K562 (cell line): ENCODE results near the gene PGBD1. TPM values are rescaled to one million over a fixed set of nuclear protein-coding genes. Genes with fewer than 3 reads are reported as not detected.

Experiments
- ATAC-seq: fragments of 200-7000 bp; cut with Tn5 transposase; 3 replicates; pipeline ENCODE4 v1.9.1; 2020; ENCODE audit warnings: moderate library complexity
- BruUV-seq: library from RNA; stranded (reverse); fragments of 400-500 nt; replicated peaks from 2 replicates; lab custom pipeline; 2021; lab: Mats Ljungman, UMichigan
- CTCF ChIA-PET: fragments of 300-600 bp; formaldehyde crosslinking; extraction: SDS; loops from one replicate; lab custom pipeline; 2021; ENCODE audit warnings: low intra/inter-chr PET ratio; lab: Yijun Ruan, JAX
- POLR2A ChIA-PET: fragments of 300-600, 350-650 bp; sonication (Branson Sonifier 250); formaldehyde crosslinking; extraction: SDS; loops from one replicate; lab custom pipeline; 2021; ENCODE audit warnings: antibody characterized with exemption, inconsistent platforms; lab: Yijun Ruan, JAX
- DNase-seq, 4 experiments: peaks; one replicate each; pipeline versions ENCODE4 v3.0.0 to v3.0.0-alpha.2; 2011 to 2018; ENCODE audit warnings: low spot score in 3 of 4, mixed read lengths in 3 of 4; ENCODE audit errors: extremely low read depth in 1 of 4
- FAIRE-seq: peaks from 2 replicates; lab custom pipeline; 2011; peaks lifted over from hg19 to GRCh38; lab: Jason Lieb, UNC
- H2AFZ ChIP-seq: 2 replicates; pipeline ENCODE4 v1.6.0; 2011; ENCODE audit warnings: low read depth, low read length, control low read depth, inconsistent platforms
- H3K27ac ChIP-seq: fragments of 200-600 bp; 3 replicates; pipeline ENCODE4 v1.8.0; 2011; ENCODE audit warnings: low read depth, mild to moderate bottlenecking, control low read depth, inconsistent platforms, low read length, moderate library complexity, mixed read lengths; ENCODE audit errors: extremely low read depth
- H3K27me3 ChIP-seq, 2 experiments: fragments of 300-600 bp in 1 of 2; 2 replicates in 1 of 2; 3 replicates in 1 of 2; pipeline versions ENCODE4 v1.6.0 to v1.8.0; 2011; ENCODE audit warnings: inconsistent platforms in 2 of 2, low read length in 2 of 2, mild to moderate bottlenecking in 1 of 2, mixed read lengths in 1 of 2, moderate library complexity in 1 of 2; ENCODE audit not compliant: control insufficient read depth in 2 of 2, insufficient read depth in 2 of 2
- H3K36me3 ChIP-seq: fragments of 300-600 bp; 3 replicates; pipeline ENCODE4 v1.8.0; 2011; ENCODE audit warnings: mild to moderate bottlenecking, low read length, inconsistent platforms; ENCODE audit not compliant: control insufficient read depth, insufficient read depth
- H3K4me1 ChIP-seq, 2 experiments: fragments of 200-600 bp in 1 of 2; replicated peaks in 1 of 2; 2 replicates in 1 of 2; 3 replicates in 1 of 2; pipeline versions ENCODE4 v1.5.1 to v1.8.0; 2011; ENCODE audit warnings: inconsistent platforms in 2 of 2, low read length in 2 of 2, mild to moderate bottlenecking in 1 of 2, mixed read lengths in 1 of 2, moderate library complexity in 1 of 2; ENCODE audit not compliant: control insufficient read depth in 2 of 2, insufficient read depth in 2 of 2
- H3K4me2 ChIP-seq: 2 replicates; pipeline ENCODE4 v1.6.1; 2011; ENCODE audit warnings: low read length, control low read depth, inconsistent platforms, mixed read lengths; ENCODE audit not compliant: insufficient read depth
- H3K4me3 ChIP-seq: fragments of 200-600 bp; sonication (generic), shearing (Covaris generic); 2 replicates; pipeline ENCODE4 v1.5.1; 2016; ENCODE audit warnings: control low read depth, inconsistent platforms
- H3K79me2 ChIP-seq: fragments of 200-600 bp; 3 replicates; pipeline ENCODE4 v1.8.0; 2011; ENCODE audit warnings: low read length, inconsistent platforms; ENCODE audit not compliant: control insufficient read depth, insufficient read depth
- H3K9ac ChIP-seq, 2 experiments: 2 replicates each; pipeline versions ENCODE4 v1.6.0 to v1.6.1; 2011; ENCODE audit warnings: low read depth in 2 of 2, low read length in 2 of 2, control low read depth in 1 of 2, inconsistent platforms in 1 of 2, mild to moderate bottlenecking in 1 of 2, mixed read lengths in 1 of 2; ENCODE audit not compliant: insufficient read depth in 1 of 2
- H3K9me1 ChIP-seq: one replicate; pipeline ENCODE4 v1.6.0; 2011; ENCODE audit warnings: inconsistent platforms, mild to moderate bottlenecking, low read length, moderate library complexity; ENCODE audit not compliant: control insufficient read depth, insufficient read depth
- H3K9me3 ChIP-seq: replicated peaks from 2 replicates; pipeline ENCODE4 v1.5.1; 2011; ENCODE audit warnings: low read depth, low read length, inconsistent platforms; ENCODE audit not compliant: control insufficient read depth, insufficient read depth
- H4K20me1 ChIP-seq: replicated peaks from 2 replicates; pipeline ENCODE4 v1.6.1; 2011; ENCODE audit warnings: low read length, inconsistent platforms, mixed read lengths; ENCODE audit not compliant: control insufficient read depth, insufficient read depth
- ATF7 ChIP-seq: fragments of 450-650 bp; IDR thresholded peaks from 2 replicates; pipeline ENCODE4 v1.7.1; 2014; ENCODE audit warnings: mild to moderate bottlenecking, moderate library complexity
- CBX3 ChIP-seq, 2 experiments: IDR thresholded peaks; 1 replicate in 1 of 2; 2 replicates in 1 of 2; pipeline ENCODE4 v1.6.1; 2012; ENCODE audit warnings: inconsistent platforms in 2 of 2, low read length in 2 of 2, borderline replicate concordance in 1 of 2, control low read depth in 1 of 2
- CREM ChIP-seq: IDR thresholded peaks from 2 replicates; pipeline ENCODE4 v1.6.1; 2014; ENCODE audit warnings: antibody characterized with exemption, low read depth
- ELF4 ChIP-seq: fragments of 450-650 bp; formaldehyde crosslinking; IDR thresholded peaks from 2 replicates; pipeline ENCODE4 v1.4.0; 2022; ENCODE audit warnings: missing genetic modification characterization
- NCOA6 ChIP-seq: fragments of 450-650 bp; IDR thresholded peaks from 2 replicates; pipeline ENCODE4 v1.6.1; 2017; ENCODE audit warnings: mild to moderate bottlenecking
- NFRKB ChIP-seq: fragments of 450-650 bp; IDR thresholded peaks from 2 replicates; pipeline ENCODE4 v1.6.1; 2016; ENCODE audit warnings: low read depth
- NONO ChIP-seq, 2 experiments: fragments of 200-400 bp in 1 of 2; fragments of 450-650 bp in 1 of 2; formaldehyde crosslinking in 1 of 2; IDR thresholded peaks; 2 replicates each; pipeline ENCODE4 v1.6.1; 2017; ENCODE audit warnings: low read depth in 2 of 2, mild to moderate bottlenecking in 2 of 2, moderate library complexity in 2 of 2, low read length in 1 of 2
- SRSF1 ChIP-seq: fragments of 200-400 bp; formaldehyde crosslinking; IDR thresholded peaks from 2 replicates; pipeline ENCODE4 v1.6.1; 2017; ENCODE audit warnings: mild to moderate bottlenecking, low read depth, low read length, moderate library complexity
- TAF7 ChIP-seq: fragments of 450-650 bp; IDR thresholded peaks from 2 replicates; pipeline ENCODE4 v1.6.1; 2016; ENCODE audit warnings: missing genetic modification characterization, missing compliant biosample characterization
- THRAP3 ChIP-seq: fragments of 450-650 bp; IDR thresholded peaks from 2 replicates; pipeline ENCODE4 v1.6.1; 2016; ENCODE audit warnings: mild to moderate bottlenecking, inconsistent platforms, borderline replicate concordance
- TRIM24 ChIP-seq, 2 experiments: fragments of 450-650 bp; IDR thresholded peaks; 2 replicates each; pipeline ENCODE4 v1.6.1; 2016
- TRIM28 ChIP-seq: fragments of 450-650 bp; IDR thresholded peaks from 2 replicates; pipeline ENCODE4 v1.6.1; 2017
- ZNF239 ChIP-seq: fragments of 250-450 bp; sonication (Bioruptor Pico); IDR thresholded peaks from 2 replicates; pipeline ENCODE4 v1.4.0; 2020; ENCODE audit warnings: mild to moderate bottlenecking
- ZNF445 ChIP-seq: fragments of 250-450 bp; sonication (Bioruptor Pico); IDR thresholded peaks from 2 replicates; pipeline ENCODE4 v1.4.0; 2020; ENCODE audit warnings: low read depth, mild to moderate bottlenecking, moderate library complexity
- ZNF75A ChIP-seq: fragments of 450-650 bp; formaldehyde crosslinking; IDR thresholded peaks from 2 replicates; pipeline ENCODE4 v1.4.0; 2020; ENCODE audit warnings: mild to moderate bottlenecking
- WGBS: fragments of 100-300 bp; shearing (Covaris generic); methylation state at CpG from one replicate; pipeline ENCODE4 v1.1.6; 2016; ENCODE audit warnings: low coverage, mixed read lengths; ENCODE audit not compliant: insufficient coverage; ENCODE audit errors: missing lambda C conversion rate; 5-methylcytosine and 5-hydroxymethylcytosine counted together
- in situ Hi-C: fragments of 300-500 bp; cut with MboI; formaldehyde crosslinking; loops from 4 replicates; pipeline ENCODE4 v1.15.0; 2018; ENCODE audit warnings: inconsistent platforms, mixed read lengths
- intact Hi-C: fragments of 100-400 bp; cut with micrococcal nuclease; formaldehyde crosslinking; loops from 2 replicates; pipeline ENCODE4 v1.14.2; 2022
- polyA plus RNA-seq, 8 experiments: library from polyadenylated mRNA; depleted of rRNA in 4 of 8; stranded (reverse) in 5 of 8; unstranded in 3 of 8; fragments of >200 nt; fragmentation: Nextera tagmentation in 2 of 8; fragmentation: Illumina TruSeq in 1 of 8; extraction: Ambion mirVana in 2 of 8; extraction: Trizol in 1 of 8; gene quantifications; 2 replicates each; pipeline versions ENCODE4 v1.2.1 to v1.2.3, GENCODE V29; 2011 to 2014; ENCODE audit warnings: inconsistent platforms in 1 of 8, missing spikeins in 1 of 8
- total RNA-seq, 7 experiments: library from RNA; depleted of rRNA in 6 of 7; stranded (reverse); fragments of >200 nt in 6 of 7; fragmentation: Illumina TruSeq in 2 of 7; extraction: Trizol in 2 of 7; gene quantifications; 2 replicates each; pipeline versions ENCODE4 v1.2.1 to v1.2.3, GENCODE V29; 2011 to 2021; ENCODE audit warnings: low replicate concordance in 1 of 7
- TF ChIP-seq, protein P1 (sequence below): fragments of 450-650 bp; IDR thresholded peaks from 2 replicates; pipeline ENCODE4 v1.6.1; 2014; ENCODE audit warnings: low read depth, mild to moderate bottlenecking, moderate library complexity, borderline replicate concordance
- TF ChIP-seq, protein P2 (sequence below): fragments of 450-650 bp; IDR thresholded peaks from 2 replicates; pipeline ENCODE4 v1.6.1; 2018; ENCODE audit warnings: mild to moderate bottlenecking, low read depth; ENCODE audit not compliant: partially characterized antibody
- TF ChIP-seq, protein P3 (sequence below): sonication (generic); formaldehyde crosslinking; IDR thresholded peaks from 2 replicates; pipeline ENCODE4 v1.8.0; 2023; ENCODE audit warnings: mild to moderate bottlenecking, missing genetic modification reagents
- TF ChIP-seq, protein P4 (sequence below): fragments of 450-650 bp; formaldehyde crosslinking; IDR thresholded peaks from 2 replicates; pipeline ENCODE4 v1.4.0; 2020; ENCODE audit warnings: mild to moderate bottlenecking, moderate library complexity

The PGBD1 gene
- total and polyA plus RNA-seq, 9 of the 15 experiments (the other 6 are each of a cell fraction or from before 2014, with no cell fraction given), result 3.3 to 9.0 (median 7.3) TPM

DNA sequence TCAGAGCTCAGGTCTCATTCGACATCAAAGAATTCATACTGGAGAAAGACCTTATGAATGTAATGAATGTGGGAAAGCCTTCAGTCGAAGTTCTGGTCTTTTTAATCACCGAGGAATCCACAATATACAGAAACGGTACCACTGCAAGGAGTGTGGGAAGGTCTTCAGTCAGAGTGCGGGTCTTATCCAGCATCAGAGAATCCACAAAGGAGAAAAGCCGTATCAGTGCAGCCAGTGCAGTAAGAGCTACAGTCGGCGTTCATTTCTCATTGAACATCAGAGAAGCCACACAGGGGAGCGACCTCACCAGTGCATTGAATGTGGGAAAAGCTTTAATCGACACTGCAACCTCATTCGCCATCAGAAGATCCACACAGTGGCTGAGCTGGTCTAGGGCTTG lies 48.6 kb upstream of the PGBD1 start:
- Histone ChIP-seq H3K9me3 (no peaks in the 10 kb centered on the region), H4K20me1 (no peaks in the 10 kb centered on the region), H3K27me3 (no peaks in the 10 kb centered on the region), H3K36me3 (peaks cover 66% of the 10 kb centered on the region), H3K9ac (no peak overlapping the region), H2AFZ (no peak overlapping the region), H3K4me3 (no peak overlapping the region), H3K27ac (no peak overlapping the region), H3K4me2 (no peak overlapping the region), H3K4me1 (peaks cover 0 to 4% of the 10 kb centered on the region in 2 experiments; a peak in 1 of 5 replicates), H3K9me1 (no peaks in the 10 kb centered on the region), H3K79me2 (0 out of 3 replicates have a peak, but pooled peaks cover 1% of the 10 kb centered on the region)
- peak; percentile 29 for ATAC-seq
- intact Hi-C loops (no loop called here), in situ Hi-C loops (no loop called here)
- no TSS peak for BruUV-seq
- WGBS, result 97% methylated on average over 11 of the region's 11 CpGs
- DNase-seq, result no peak
- FAIRE-seq, result no peak
- POLR2A ChIA-PET, result interaction anchor here (0.6 to 2.0 kb wide), 7 partner anchors 12 to 110 kb away, joined by 3 to 10 read pairs (median 4); partner anchors contain the start of gene PGBD1
- CTCF ChIA-PET, result no interaction called here
- TF ChIP-seq THRAP3, result no peak
- TF ChIP-seq ELF4 (CRISPR knock-in tag), result no peak
- no peak for TF ChIP-seq CREM
- TF ChIP-seq CBX3 (IDR thresholded peaks at IDR 0.05; ENCODE audit: borderline replicate concordance in 1 of 2, low read length in 2 of 2), result peak in 1 of 2 experiments; percentile 38; a peak in 1 of 3 replicates
- TF ChIP-seq ZNF75A (CRISPR knock-in tag), result peak; percentile 97
- TF ChIP-seq, protein P1, sequence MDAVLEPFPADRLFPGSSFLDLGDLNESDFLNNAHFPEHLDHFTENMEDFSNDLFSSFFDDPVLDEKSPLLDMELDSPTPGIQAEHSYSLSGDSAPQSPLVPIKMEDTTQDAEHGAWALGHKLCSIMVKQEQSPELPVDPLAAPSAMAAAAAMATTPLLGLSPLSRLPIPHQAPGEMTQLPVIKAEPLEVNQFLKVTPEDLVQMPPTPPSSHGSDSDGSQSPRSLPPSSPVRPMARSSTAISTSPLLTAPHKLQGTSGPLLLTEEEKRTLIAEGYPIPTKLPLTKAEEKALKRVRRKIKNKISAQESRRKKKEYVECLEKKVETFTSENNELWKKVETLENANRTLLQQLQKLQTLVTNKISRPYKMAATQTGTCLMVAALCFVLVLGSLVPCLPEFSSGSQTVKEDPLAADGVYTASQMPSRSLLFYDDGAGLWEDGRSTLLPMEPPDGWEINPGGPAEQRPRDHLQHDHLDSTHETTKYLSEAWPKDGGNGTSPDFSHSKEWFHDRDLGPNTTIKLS, result no peak
- TF ChIP-seq ZNF239 (CRISPR knock-in tag), result peak; percentile 14; the same call in 1 of the 2 replicates
- 0 out of 2 replicates have a peak, but pooled peaks have one; percentile 35 for TF ChIP-seq NFRKB
- TF ChIP-seq ATF7, result peak; percentile 19; the same call in 1 of the 2 replicates
- TF ChIP-seq, protein P2, sequence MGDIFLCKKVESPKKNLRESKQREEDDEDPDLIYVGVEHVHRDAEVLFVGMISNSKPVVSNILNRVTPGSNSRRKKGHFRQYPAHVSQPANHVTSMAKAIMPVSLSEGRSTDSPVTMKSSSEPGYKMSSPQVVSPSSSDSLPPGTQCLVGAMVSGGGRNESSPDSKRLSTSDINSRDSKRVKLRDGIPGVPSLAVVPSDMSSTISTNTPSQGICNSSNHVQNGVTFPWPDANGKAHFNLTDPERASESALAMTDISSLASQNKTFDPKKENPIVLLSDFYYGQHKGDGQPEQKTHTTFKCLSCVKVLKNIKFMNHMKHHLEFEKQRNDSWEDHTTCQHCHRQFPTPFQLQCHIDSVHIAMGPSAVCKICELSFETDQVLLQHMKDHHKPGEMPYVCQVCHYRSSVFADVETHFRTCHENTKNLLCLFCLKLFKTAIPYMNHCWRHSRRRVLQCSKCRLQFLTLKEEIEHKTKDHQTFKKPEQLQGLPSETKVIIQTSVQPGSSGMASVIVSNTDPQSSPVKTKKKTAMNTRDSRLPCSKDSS, result peak; percentile 83
- TF ChIP-seq NONO (IDR thresholded peaks at IDR 0.05; ENCODE audit: low read depth in 2 of 2, low read length in 1 of 2), result no peak
- no peak for TF ChIP-seq TAF7 (tag)
- peak; percentile 89; the same call in 1 of the 2 replicates for TF ChIP-seq TRIM28
- no peak for TF ChIP-seq SRSF1
- no peak for TF ChIP-seq NCOA6
- TF ChIP-seq, protein P3, sequence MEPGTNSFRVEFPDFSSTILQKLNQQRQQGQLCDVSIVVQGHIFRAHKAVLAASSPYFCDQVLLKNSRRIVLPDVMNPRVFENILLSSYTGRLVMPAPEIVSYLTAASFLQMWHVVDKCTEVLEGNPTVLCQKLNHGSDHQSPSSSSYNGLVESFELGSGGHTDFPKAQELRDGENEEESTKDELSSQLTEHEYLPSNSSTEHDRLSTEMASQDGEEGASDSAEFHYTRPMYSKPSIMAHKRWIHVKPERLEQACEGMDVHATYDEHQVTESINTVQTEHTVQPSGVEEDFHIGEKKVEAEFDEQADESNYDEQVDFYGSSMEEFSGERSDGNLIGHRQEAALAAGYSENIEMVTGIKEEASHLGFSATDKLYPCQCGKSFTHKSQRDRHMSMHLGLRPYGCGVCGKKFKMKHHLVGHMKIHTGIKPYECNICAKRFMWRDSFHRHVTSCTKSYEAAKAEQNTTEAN (CRISPR knock-in tag), result no peak
- TF ChIP-seq ZNF445 (CRISPR knock-in tag), result peak; percentile 91
- TF ChIP-seq, protein P4, sequence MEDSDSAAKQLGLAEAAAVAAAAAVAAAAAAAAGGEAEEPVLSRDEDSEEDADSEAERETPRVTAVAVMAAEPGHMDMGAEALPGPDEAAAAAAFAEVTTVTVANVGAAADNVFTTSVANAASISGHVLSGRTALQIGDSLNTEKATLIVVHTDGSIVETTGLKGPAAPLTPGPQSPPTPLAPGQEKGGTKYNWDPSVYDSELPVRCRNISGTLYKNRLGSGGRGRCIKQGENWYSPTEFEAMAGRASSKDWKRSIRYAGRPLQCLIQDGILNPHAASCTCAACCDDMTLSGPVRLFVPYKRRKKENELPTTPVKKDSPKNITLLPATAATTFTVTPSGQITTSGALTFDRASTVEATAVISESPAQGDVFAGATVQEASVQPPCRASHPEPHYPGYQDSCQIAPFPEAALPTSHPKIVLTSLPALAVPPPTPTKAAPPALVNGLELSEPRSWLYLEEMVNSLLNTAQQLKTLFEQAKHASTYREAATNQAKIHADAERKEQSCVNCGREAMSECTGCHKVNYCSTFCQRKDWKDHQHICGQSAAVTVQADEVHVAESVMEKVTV, result 0 out of 2 replicates have a peak, but pooled peaks have one; percentile 7
- 0 out of 4 replicates have a peak, but pooled peaks of 1 of the 2 experiments have one; percentile 21 for TF ChIP-seq TRIM24 (IDR thresholded peaks at IDR 0.05)
